ENCODE results near the gene TAS2R60. TPM values are rescaled to one million over a fixed set of nuclear protein-coding genes. Genes with fewer than 3 reads are reported as not detected.

TAS2R60 gene
- polyA plus RNA-seq, 3 donors, result 0.35 TPM; not detected in 2

- H3K36me3 ChIP-seq (replicated peaks in 1 of 2; ENCODE audit: control insufficient read depth in 1 of 2, insufficient read depth in 2 of 2, low read length in 2 of 2), result no peaks in the 10 kb centered on the region
- Mint-ChIP-seq H3K4me3 (no peak overlapping the region), H3K4me1 (peaks cover 17% of the 10 kb centered on the region), H3K27ac (no peak overlapping the region), H3K27me3 (ENCODE audit: low read depth in 3 of 3) (no peaks in the 10 kb centered on the region), H3K9me3 (no peaks in the 10 kb centered on the region), H3K36me3 (peaks cover 18 to 38% of the 10 kb centered on the region in 2 donors)
- intact Hi-C loops (cut with micrococcal nuclease), result no loop called here
- no peak overlapping the region for H2AFZ ChIP-seq (ENCODE audit: insufficient read depth, low read depth, low read length, poor library complexity, severe bottlenecking)
- no peak overlapping the region for H3K9ac ChIP-seq (ENCODE audit: insufficient read depth, low read length, poor library complexity, severe bottlenecking)
- H3K9me3 ChIP-seq (replicated peaks in 1 of 2; ENCODE audit: control insufficient read depth in 1 of 2, insufficient read depth in 1 of 2, low read length in 2 of 2), result no peaks in the 10 kb centered on the region
- no peaks in the 10 kb centered on the region for H3K27me3 ChIP-seq (ENCODE audit: control insufficient read depth in 2 of 2, insufficient read depth in 2 of 2, low read length in 2 of 2)
- DNase-seq, result no peak
- no peak overlapping the region for H3K27ac ChIP-seq (ENCODE audit: low read depth in 1 of 2, low read length in 2 of 2)
- no peak overlapping the region for H3K4me2 ChIP-seq (replicated peaks; ENCODE audit: extremely low read depth, low read length, poor library complexity, severe bottlenecking)
- peaks cover 6 to 12% of the 10 kb centered on the region in 2 donors for H3K4me1 ChIP-seq (ENCODE audit: control insufficient read depth in 1 of 2, insufficient read depth in 2 of 2, low read length in 2 of 2)
- H4K20me1 ChIP-seq (ENCODE audit: insufficient read depth, low read length), result peaks cover 17% of the 10 kb centered on the region
- 96% methylated on average over 8 of the region's 14 CpGs for WGBS (ENCODE audit: insufficient coverage)
- H3K79me2 ChIP-seq (ENCODE audit: insufficient read depth, low read length), result no peaks in the 10 kb centered on the region
- no peak overlapping the region for H3K4me3 ChIP-seq (replicated peaks in 1 of 3; ENCODE audit: low read depth in 2 of 3, low read length in 3 of 3)
- no peak for TF ChIP-seq CTCF (IDR thresholded peaks at IDR 0.05)
Measured at GRCh38 chr7:143398616-143399015, 44.6 kb upstream of the TAS2R60 start.

- WGBS (ENCODE audit: insufficient coverage), result 98% methylated on average over 6 of the region's 8 CpGs
- Histone ChIP-seq H3K4me1 (ENCODE audit: control insufficient read depth in 1 of 2, insufficient read depth in 2 of 2, low read length in 2 of 2) (peaks cover 5 to 12% of the 10 kb centered on the region in 2 donors), H3K4me2 (replicated peaks; ENCODE audit: extremely low read depth, low read length, poor library complexity, severe bottlenecking) (no peak overlapping the region), H4K20me1 (ENCODE audit: insufficient read depth, low read length) (peaks cover 12% of the 10 kb centered on the region), H3K79me2 (ENCODE audit: insufficient read depth, low read length) (no peaks in the 10 kb centered on the region), H3K4me3 (replicated peaks in 1 of 3; ENCODE audit: low read depth in 2 of 3, low read length in 3 of 3) (no peak overlapping the region), H3K9me3 (replicated peaks in 1 of 2; ENCODE audit: control insufficient read depth in 1 of 2, insufficient read depth in 1 of 2, low read length in 2 of 2) (no peaks in the 10 kb centered on the region), H3K27ac (ENCODE audit: low read depth in 1 of 2, low read length in 2 of 2) (no peak overlapping the region), H3K36me3 (replicated peaks in 1 of 2; ENCODE audit: control insufficient read depth in 1 of 2, insufficient read depth in 2 of 2, low read length in 2 of 2) (no peaks in the 10 kb centered on the region), H3K27me3 (ENCODE audit: control insufficient read depth in 2 of 2, insufficient read depth in 2 of 2, low read length in 2 of 2) (no peaks in the 10 kb centered on the region), H2AFZ (ENCODE audit: insufficient read depth, low read depth, low read length, poor library complexity, severe bottlenecking) (no peak overlapping the region), H3K9ac (ENCODE audit: insufficient read depth, low read length, poor library complexity, severe bottlenecking) (no peak overlapping the region)
- Mint-ChIP-seq H3K4me3 (no peak overlapping the region), H3K9me3 (no peaks in the 10 kb centered on the region), H3K36me3 (peaks cover 18 to 38% of the 10 kb centered on the region in 2 donors), H3K4me1 (peaks cover 12% of the 10 kb centered on the region), H3K27ac (no peak overlapping the region), H3K27me3 (ENCODE audit: low read depth in 3 of 3) (no peaks in the 10 kb centered on the region)
- no peak for DNase-seq
- no peak for TF ChIP-seq CTCF (IDR thresholded peaks at IDR 0.05)
- intact Hi-C loops (cut with micrococcal nuclease), result no loop called here
Measured at GRCh38 chr7:143399151-143399550, 44.1 kb upstream of the TAS2R60 start.

Measured in CD14-positive monocyte (primary cell).